Gastrocnemius medialis (tissue), 4 donors: Measurements from ENCODE around the gene TRIP10.

Experiments used
- CTCF ChIP-seq, 5 experiments: fragments of 450-650 bp in 3 of 5; fragments of 200-600 bp in 2 of 5; sonication (generic) in 2 of 5; IDR thresholded peaks in 4 of 5; conservative IDR thresholded peaks in 1 of 5; 1 replicate in 4 of 5; 2 replicates in 1 of 5; pipeline ENCODE4 v1.5.1; 2016 to 2019; ENCODE audit warnings: antibody characterized with exemption in 5 of 5, mild to moderate bottlenecking in 3 of 5, moderate library complexity in 3 of 5
- POLR2A ChIP-seq, 2 donors: fragments of 450-650 bp; IDR thresholded peaks; one replicate each; pipeline ENCODE4 v1.6.1; 2017; ENCODE audit warnings: antibody characterized with exemption in 2 of 2, mild to moderate bottlenecking in 2 of 2, moderate library complexity in 2 of 2

DNA sequence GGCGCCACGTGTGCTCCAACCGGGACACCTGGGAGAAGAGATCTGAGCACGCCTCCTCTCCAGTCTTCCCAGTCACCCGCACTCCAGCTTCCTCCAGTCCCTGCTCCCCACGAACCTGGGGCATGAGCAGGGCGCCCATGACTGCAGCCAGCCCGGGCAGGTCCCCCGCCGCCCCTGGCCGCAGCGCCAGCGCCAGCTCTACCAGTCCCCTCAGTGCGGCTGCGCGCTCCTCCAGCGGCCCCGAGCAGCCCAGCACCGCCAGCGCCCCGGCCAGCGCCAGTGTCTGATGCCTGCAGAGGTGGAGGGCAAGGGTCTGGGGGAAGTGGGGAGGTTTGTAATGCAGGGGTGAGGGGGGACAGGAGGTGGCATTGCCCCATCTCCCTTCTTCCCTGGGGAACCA, 14.7 kb downstream of the TRIP10 start:
- TF ChIP-seq CTCF (IDR thresholded peaks at IDR 0.05 in 4 of 5, conservative IDR thresholded peaks at IDR 0.05 in 1 of 5) (no peak), POLR2A (IDR thresholded peaks at IDR 0.05) (no peak)
